ENCODE measurements around the gene ASXL2.

ASXL2 gene

GRCh38 chr2:25794544-25795276 lies 83.6 kb downstream of the ASXL2 start:
- DNase-seq: no peak

DNA sequence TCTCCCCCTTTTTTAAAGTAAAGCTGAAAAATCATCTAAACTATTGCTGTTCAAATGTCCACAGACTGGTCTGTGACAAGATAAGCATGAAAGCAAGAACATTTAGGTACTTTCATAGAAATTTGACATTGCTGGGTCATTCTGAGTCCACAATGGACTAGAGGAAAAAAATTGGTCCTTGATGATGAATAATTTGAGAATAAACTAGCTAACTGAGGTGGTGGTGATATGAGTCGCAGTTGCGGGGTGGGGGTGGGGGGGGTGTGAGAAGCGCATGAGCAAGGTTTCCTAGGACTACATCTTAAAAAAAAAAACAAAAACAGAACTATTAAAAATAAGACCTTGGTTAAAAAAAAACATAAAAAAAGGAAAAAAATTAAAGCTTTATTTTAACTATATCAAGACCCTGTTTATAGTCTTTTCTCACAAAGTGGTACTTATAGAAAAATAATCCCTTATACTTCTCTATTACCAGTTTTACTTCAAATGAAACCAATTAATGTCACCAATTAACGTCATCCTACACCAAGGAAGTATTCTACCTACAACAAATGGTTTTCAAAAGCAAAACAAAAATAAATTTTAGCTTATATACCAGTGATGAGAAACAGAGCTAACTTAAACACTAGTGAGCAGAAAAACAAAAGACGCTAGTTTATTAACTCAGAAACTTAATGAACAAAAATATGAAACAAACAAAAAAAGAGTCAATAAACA lies 88.1 kb downstream of the ASXL2 start:
- no peak for DNase-seq

DNA sequence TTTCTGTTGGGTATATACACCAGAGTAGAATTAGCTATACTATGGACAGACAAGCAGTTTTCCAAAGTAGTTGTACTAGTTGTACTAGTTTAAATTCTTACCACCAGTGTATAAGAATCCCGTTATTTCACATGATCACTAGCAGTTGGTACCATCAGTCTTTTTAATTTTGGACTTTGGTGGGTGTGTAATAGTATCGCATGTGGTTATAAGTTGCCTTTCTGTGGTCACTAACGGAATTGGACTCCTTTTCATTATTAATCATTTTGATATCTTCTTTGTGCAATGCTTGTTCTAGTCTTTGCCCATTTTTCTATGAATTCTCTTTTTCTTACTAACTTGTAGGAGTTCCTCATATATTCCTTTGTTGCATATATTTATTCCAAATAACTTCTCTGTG lies 89.8 kb downstream of the ASXL2 start:
- DNase-seq: no peak

GRCh38 chr2:25787020-25787419 lies 91.3 kb downstream of the ASXL2 start:
- no peak for DNase-seq

DNA sequence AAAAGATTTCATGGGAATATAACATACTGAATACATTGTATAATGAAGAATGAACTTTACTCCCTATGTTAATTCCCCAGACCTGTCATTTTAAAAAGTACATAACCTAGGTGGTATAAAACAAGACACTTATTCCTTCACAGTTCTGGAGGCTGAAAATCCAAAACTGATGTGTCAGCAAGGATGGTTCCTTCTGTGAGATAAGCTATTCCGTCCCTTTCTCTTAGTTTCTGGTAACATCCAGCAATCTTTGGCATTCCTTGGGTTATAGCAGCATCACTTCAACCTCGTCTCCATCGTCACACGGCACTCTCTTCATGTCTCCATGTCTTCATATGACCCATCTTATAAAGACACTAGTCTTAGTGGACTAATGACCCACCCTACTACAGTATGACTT lies 93.9 kb downstream of the ASXL2 start:
- no peak for DNase-seq

DNA sequence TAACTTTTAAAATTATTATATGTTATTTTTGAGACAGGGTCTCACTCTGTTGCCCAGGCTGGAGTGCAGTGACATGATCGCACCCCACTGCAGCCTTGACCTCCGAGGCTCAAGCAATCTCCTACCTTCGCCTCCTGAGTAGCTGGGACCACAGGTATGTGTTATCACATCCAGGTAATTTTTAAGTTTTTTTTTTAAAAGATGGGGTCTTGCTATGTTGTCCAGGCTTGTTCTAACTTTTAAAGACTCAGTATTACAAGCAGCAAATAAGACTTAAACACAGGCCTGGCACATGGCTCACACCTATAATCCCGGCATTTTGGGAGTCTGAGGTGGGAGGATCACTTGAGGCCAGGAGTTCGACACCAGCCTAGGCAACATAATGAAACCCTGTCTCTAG lies 101.2 kb downstream of the ASXL2 start:
- DNase-seq: no peak

- DNase-seq: no peak
Measured at GRCh38 chr2:25772078-25772477, 106.2 kb downstream of the ASXL2 start.

DNA sequence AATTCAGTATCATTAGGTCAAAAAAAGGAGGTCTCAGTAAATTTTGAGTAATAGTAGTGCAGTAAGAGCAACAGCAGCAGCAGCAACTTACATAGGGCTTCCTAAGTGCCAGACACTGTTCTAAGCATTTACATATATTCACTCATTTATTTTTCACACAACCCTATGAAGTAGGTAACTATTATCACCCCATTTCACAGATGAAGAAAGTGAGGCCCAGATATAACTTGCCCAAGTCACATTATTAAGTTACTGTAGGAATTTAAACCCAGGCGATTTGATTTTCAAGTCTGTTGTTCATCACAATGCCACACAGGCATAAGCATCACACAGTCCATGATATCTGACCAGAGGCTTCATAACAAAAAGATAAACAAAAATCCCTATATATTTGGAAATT lies 114.7 kb downstream of the ASXL2 start:
- no peak for DNase-seq

GRCh38 chr2:25760297-25760696 lies 118.0 kb downstream of the ASXL2 start:
- DNase-seq: no peak

GRCh38 chr2:25758348-25758747 lies 119.9 kb downstream of the ASXL2 start:
- DNase-seq: no peak

GRCh38 chr2:25757906-25758305 lies 120.4 kb downstream of the ASXL2 start:
- DNase-seq: no peak

GRCh38 chr2:25756536-25756935 lies 121.8 kb downstream of the ASXL2 start:
- no peak for DNase-seq

- DNase-seq: no peak
Measured at GRCh38 chr2:25749676-25750075, 128.6 kb downstream of the ASXL2 start.

- DNase-seq: no peak
Measured at GRCh38 chr2:25744055-25744454, 134.2 kb downstream of the ASXL2 start.

GRCh38 chr2:25743132-25743830 lies 135.0 kb downstream of the ASXL2 start:
- DNase-seq: no peak

- DNase-seq: no peak
Measured at GRCh38 chr2:25742501-25742900, 135.8 kb downstream of the ASXL2 start.

DNA sequence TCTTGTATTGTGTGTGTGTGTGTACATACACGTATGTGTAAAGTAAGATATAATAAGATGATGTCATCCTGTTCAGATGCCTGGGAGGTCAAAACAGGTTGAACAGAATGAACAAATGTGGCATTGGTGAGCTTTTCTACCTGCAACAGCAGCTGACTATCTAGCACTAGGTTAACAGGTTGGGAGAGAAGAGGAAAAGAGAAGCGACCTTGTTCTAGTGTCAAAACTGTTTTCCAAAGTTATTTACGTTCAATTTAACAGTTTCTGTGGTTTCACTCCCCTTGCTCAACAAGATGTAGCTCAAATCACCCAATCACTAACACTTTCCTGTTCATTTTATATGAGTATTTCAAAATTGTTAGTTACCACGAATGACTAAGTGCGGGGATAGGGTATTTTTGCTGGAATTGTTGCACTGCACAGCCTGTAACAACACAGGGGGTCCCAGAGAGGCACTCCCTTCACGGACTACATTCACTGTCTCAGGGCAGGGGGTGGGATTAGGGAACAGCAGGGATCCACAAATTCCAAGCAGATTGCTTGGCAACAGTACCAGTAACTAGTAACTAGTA lies 137.4 kb downstream of the ASXL2 start:
- no peak for DNase-seq

GRCh38 chr2:25738383-25739343 lies 139.6 kb downstream of the ASXL2 start:
- DNase-seq: no peak

DNA sequence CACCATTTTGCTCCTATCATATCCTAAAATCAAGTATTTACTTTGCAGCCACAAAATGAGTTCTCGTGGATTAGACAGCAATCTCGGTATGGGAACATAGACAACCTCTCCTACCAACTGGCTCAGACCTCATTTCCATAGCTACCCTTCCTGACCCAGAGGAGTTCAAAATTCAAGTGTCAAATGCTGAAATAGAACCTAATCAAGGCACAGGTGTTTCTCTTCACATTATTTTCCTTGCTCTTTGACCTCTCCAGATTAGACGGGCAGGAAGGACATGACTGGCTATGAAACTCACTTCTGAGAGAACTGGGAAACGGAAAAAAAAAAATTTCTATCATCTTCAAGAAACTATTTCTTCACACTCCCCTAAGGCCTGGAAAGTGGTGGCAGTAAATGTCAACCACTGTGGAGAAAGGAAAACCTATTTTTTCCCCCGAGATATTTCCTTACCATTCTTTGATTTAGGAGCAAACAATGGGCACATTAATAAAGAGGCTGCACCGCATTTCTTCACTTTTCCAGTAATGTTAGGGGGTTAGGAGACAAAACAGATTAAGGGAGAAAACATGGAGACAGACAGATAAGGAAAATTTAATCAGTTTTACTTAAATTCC lies 141.3 kb downstream of the ASXL2 start:
- DNase-seq: no peak

GRCh38 chr2:25735835-25736234 lies 142.5 kb downstream of the ASXL2 start:
- no peak for DNase-seq

DNA sequence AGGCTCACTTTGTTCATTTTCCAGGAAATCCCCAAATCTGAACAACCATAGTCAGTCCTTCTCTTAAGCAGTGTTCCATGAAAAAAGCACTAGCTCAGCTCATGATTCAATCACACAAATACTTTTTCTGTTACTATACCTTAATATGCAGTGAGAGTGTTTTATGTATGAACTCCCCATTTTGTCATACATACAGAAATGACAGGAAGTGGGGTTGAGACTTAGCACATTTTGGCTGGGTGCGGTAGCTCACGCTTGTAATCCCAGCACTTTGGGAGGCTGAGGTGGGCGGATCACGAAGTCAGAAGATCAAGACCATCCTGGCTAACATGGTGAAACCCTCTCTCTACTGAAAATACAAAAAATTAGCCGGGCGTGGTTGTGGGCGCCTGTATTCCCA lies 149.7 kb downstream of the ASXL2 start:
- DNase-seq: no peak

DNA sequence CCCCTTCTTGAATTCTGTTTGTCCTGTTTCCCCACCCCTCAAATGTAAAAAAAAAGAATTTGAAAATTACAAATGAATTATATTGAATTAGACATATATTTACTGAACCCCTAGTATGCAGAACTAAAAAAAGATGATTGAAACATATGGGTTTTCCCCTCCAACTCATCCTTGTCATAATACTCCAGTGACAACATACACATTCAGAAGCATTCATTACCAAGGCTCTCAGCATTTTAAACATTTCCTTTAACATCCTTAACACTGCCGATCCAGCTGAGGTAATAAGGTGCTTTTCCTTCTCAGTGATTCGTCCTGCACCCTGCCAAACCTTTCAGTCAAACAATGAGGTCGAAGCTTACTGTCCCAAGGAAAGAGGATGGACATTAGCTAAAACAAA lies 151.8 kb downstream of the ASXL2 start:
- no peak for DNase-seq
